ENCODE data around the gene CAMK4. TPM values are rescaled to one million over a fixed set of nuclear protein-coding genes. Genes with fewer than 3 reads are reported as not detected.

The CAMK4 gene
- total RNA-seq, 1 donor from 2014 or later: 5.1 TPM

DNA sequence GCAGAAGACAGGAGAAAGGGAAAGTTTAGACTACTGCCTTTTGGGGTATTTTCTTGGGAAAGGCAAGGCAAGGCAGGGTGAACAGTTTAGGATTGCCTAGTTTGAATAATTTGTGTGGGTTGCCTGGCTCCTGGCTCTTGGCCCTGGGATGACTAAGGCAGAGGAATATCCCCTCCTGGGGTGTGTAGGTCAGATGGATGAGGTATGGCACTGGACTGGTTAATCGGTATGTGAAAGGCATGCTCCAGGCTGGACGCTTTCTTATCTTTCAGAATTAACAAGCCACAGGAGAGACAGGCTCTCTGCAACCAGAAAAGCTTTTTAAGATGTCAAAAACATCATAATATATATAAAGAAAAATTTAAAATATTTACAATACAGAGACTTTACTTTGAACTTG is 229.6 kb downstream of the CAMK4 start:
- no peak for DNase-seq (ENCODE audit: low read depth)
- no peak overlapping the region for H3K4me3 ChIP-seq (ENCODE audit: low read depth, low read length)
- TF ChIP-seq, protein P1, sequence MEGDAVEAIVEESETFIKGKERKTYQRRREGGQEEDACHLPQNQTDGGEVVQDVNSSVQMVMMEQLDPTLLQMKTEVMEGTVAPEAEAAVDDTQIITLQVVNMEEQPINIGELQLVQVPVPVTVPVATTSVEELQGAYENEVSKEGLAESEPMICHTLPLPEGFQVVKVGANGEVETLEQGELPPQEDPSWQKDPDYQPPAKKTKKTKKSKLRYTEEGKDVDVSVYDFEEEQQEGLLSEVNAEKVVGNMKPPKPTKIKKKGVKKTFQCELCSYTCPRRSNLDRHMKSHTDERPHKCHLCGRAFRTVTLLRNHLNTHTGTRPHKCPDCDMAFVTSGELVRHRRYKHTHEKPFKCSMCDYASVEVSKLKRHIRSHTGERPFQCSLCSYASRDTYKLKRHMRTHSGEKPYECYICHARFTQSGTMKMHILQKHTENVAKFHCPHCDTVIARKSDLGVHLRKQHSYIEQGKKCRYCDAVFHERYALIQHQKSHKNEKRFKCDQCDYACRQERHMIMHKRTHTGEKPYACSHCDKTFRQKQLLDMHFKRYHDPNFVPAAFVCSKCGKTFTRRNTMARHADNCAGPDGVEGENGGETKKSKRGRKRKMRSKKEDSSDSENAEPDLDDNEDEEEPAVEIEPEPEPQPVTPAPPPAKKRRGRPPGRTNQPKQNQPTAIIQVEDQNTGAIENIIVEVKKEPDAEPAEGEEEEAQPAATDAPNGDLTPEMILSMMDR (conservative IDR thresholded peaks at IDR 0.05; ENCODE audit: low read depth, low read length): no peak

DNA sequence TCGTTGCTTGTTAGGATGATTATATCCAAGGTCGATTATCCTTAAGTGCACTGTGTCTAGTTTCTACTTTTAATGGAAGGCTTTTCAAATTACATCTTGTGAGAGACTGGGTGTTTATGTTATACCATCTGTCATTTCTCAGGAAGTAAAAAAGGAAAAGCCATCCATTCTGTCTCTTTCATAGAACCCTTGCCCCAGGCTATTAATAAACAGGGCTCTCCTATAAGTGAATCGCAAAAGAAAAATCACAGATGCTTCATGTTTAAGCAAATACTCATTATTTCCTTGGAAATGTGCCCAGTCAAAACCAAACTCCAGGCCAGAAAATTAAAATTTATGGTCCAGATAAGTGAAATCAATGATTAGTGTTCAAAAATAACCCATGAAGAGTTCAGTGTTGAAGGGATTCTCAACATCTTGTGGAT is 230.0 kb downstream of the CAMK4 start:
- TF ChIP-seq, protein P1 (conservative IDR thresholded peaks at IDR 0.05; ENCODE audit: low read depth, low read length): no peak
- DNase-seq (ENCODE audit: low read depth): no peak
- H3K4me3 ChIP-seq (ENCODE audit: low read depth, low read length): no peak overlapping the region

GRCh38 chr5:111454776-111455175 is 230.6 kb downstream of the CAMK4 start:
- no peak for DNase-seq (ENCODE audit: low read depth)
- H3K4me3 ChIP-seq (ENCODE audit: low read depth, low read length): no peak overlapping the region
- TF ChIP-seq, protein P1 (conservative IDR thresholded peaks at IDR 0.05; ENCODE audit: low read depth, low read length): no peak

DNA sequence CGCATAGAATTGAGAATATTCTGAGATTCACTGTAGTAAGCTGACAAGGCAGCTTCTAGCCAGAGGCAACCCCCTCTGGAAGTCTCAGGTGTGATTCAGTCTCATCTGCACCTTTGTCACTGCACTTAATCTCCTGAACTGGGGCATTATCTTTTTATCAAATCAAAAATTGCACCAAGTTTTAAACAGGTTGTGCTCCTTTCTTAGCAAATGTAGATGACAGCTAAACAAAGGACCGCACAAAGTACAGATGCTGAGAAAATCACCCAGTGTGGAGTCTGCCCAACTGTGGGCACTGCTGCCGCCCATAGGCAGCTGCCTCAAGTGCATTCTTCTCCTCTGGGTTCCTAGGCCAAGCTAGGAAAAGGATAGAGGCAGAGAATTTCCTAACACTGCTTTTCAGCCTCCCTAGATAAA is 237.1 kb downstream of the CAMK4 start:
- no peak overlapping the region for H3K4me3 ChIP-seq (ENCODE audit: low read depth, low read length)
- no peak for DNase-seq (ENCODE audit: low read depth)
- TF ChIP-seq, protein P1 (conservative IDR thresholded peaks at IDR 0.05; ENCODE audit: low read depth, low read length): peak; percentile 80

DNA sequence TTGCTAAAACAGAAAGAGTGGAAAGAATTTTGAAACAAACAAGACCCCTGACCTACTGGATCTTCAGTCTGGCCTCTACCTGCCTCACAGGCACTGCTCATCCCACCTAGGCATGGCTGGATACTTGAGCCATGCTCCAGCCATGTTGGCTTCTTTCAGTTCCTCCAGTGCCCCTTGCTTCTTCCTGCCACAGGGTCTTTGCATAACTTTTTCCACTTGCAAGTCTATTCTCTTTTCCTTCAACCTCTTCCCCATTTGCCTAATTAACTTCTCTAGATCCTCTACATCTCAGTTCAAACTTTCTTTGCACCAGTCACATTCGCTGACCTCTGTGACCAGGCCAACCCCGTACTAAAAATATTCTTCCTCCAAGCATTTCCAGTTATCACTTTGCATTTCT is 237.8 kb downstream of the CAMK4 start:
- H3K4me3 ChIP-seq (ENCODE audit: low read depth, low read length): no peak overlapping the region
- TF ChIP-seq, protein P1 (conservative IDR thresholded peaks at IDR 0.05; ENCODE audit: low read depth, low read length): no peak
- DNase-seq (ENCODE audit: low read depth): no peak

DNA sequence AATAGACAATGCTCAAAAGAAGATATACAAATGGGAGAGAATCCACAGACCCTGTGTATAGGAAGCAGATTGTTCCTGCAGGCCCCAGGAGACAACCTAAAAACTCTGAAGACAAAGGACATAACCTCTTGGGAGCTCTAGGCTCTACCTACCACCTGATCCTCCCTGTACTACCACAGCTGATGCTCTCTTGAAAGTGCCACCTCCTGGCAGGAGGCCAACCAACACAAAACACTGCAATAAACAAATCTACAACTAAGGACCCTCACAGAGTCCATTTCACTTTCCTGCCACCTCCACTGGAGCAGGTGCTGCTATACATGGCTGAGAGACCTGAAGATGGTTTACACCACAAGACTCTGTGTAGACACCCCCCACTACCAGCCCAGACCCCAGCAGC is 239.1 kb downstream of the CAMK4 start:
- no peak for DNase-seq (ENCODE audit: low read depth)
- TF ChIP-seq, protein P1 (conservative IDR thresholded peaks at IDR 0.05; ENCODE audit: low read depth, low read length): no peak
- no peak overlapping the region for H3K4me3 ChIP-seq (ENCODE audit: low read depth, low read length)

DNA sequence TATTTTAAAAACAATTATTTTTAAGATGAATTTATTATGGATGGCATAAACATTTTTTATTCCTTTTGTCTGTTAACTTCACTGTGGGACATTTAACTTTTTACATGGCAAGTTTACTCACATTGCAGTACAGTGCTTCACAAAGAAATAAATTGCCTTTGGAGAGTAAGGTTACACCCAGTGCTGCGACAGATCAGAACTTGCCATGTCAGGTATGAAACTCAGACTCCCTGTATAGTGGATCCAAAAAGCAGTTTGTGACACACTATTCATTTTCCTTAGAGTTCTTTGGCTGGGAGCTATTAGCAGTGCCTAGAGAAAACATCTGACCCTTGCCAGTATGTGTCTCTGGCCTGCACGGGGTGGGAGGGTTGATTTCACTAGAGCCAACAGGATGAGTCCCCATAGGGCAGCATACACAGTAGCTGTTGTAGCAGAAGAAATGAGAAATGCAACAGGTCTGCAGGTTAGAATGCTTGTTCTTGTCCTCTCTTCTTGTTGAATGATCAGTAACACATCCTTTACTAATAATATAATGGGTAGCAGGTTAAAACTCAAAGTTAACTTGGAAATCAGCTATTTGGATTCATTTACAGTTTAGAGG is 245.2 kb downstream of the CAMK4 start:
- H3K4me3 ChIP-seq (ENCODE audit: low read depth, low read length): no peak overlapping the region
- no peak for DNase-seq (ENCODE audit: low read depth)
- TF ChIP-seq, protein P1 (conservative IDR thresholded peaks at IDR 0.05; ENCODE audit: low read depth, low read length): no peak
